Measurements from ENCODE around the gene SIRT6.
"Not testable (repeated sequence)": the region's sequence is repeated elsewhere in the genome, so short reads cannot be mapped to it uniquely, and the experiment has no call there.

The SIRT6 gene

DNA sequence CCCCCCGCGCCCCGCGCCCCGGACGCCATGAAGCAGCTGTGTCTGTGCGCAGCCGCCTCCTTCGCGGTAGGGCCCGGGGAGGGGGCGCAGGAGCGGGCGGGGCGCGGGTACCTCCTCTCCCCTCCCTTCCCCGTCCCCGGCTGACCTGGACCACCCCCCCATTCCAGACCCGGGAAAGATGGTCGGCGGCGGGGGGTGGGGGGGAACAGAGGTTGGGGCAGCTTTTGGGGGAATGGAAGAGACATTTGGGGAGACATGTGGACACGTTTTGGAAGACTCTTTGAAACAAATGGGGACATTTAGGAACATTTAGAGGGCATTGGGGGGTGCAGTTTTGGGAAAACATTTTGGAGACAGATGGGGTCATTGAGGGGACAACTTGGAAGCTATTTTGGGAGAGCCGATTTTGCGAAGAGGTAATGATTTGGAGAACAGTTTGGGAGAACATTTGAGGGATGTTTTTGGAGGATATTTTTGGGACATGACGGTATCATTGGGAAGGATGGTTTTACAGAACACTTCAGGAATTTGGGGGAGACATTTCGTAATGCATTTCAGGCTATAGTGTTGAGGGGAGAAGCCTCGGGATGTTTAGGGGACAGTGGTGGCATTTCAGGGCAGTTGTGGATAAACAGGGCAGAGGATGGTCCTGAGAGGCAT, 16.2 kb upstream of the SIRT6 start:
- DNase-seq: no peak

DNA sequence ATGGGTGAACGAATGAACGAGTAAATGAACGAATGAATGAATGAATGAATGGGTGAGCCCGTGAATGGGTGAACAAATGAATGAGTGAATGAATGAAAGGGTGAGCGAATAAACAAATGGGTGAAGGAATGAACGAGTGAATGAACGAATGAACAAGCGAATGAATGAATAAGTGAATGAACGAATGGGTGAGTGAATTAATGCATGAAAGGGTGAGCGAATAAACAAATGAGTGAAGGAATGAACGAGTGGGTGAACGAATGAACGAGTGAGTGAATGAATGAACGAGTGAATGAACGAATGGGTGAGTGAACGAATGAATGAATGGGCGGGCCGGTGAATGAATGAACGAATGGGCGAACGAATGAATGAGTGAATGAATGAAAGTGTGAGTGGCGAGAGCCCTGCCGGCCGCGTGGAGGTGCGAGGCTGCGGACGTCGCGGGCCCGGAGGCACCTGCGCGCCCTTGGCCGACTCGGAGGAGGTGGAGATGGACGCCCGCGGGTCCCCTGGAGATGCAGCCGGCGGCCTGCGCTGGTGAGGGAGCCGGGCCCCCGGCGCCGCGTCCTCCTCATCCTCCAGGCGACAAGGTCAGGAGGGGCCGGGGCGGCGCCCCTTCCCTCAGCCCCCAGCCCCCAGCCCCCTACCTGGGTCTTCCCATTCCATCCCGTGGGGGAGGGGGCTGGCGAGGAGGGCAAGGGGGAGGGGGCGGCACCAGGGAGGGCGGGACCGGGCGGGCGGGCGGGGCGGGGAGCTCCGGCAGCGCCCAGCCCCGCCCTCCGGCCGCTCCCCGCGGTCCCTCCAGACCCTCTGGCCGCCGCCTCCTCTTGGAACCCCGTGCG, 15.5 kb upstream of the SIRT6 start:
- DNase-seq: no peak

DNA sequence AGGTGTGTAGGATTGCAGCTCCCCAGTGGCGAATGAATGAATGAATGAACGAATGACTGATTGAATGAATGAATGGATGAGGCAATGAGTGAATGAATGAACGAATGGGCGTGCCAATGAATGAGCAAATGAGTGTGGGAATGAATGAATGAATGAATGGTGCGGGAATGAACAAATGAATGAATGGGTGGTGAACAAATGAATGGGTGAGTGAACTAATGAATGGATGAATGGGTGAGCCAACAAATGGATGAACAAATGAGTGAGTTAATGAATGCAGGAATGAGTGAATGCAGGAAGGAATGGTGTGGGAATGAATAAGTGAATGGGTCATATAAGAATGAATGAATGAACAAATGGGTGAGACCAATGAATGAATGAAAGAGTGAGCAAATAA, 14.9 kb upstream of the SIRT6 start:
- DNase-seq: no peak

DNA sequence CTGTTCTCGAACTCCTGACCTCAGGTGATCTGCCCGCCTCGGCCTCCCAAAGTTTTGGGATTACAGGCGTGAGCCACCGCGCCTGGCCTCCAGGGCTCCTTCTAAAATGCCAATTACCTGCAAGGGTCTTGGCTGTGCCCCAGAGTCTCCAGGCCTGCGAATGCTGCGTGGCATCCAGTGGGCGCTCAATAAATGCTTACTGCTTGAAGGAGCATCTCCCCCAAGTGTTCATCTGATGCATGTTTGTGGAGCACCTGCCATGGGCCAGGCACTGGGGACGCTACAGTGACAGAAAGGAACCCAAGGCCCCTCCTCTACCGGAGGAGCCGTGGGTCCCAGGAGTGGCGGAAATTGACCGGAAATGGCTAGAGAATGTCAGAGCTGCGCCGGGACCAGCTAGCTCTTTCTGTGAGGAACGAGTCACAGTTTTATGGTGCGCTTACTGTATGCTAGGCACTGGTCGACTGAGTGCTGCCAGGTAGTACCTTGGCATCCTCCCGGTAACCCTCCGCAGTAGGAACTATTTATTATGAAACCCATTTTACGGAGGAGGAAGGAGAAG, 14.3 kb upstream of the SIRT6 start:
- no peak for DNase-seq

DNA sequence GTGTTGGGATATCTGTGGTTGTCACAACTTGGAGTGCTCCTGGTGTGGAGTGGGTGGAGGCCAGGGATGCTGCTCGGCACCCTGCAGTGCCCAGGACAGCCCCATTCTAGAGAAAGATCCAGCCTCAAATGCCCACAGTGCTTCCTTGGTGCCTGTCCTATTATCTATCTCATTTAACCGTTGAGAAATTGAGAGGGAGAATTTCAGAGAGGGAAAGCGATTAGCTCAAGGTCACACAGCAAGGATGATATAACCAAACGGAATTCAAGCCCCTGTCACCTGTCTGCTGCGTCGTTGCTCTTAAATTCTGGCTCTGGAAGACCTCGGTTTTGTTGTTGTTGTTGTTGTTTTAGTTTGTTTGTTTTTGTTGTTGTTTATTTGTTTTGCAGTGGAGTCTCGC, 13.6 kb upstream of the SIRT6 start:
- DNase-seq: no peak

DNA sequence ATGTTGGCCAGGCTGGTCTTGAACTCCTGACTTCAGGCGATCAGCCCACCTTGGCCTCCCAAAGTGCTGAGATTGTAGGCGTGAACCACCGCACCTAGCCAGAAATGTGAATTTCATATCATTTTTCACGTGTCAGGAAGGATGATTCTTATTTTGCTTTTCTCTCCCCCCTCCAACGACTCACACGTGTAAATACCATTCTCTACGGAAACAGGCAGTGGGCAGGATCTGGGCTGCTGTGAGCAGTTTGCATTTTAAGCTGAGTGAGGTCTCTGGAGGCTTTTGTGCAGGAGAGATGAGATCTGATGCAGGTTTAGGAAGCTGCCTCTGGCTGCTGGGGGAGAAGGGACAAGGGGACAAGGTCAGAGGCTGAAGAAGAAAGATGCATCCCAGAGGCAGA, 12.0 kb upstream of the SIRT6 start:
- no peak for DNase-seq

DNA sequence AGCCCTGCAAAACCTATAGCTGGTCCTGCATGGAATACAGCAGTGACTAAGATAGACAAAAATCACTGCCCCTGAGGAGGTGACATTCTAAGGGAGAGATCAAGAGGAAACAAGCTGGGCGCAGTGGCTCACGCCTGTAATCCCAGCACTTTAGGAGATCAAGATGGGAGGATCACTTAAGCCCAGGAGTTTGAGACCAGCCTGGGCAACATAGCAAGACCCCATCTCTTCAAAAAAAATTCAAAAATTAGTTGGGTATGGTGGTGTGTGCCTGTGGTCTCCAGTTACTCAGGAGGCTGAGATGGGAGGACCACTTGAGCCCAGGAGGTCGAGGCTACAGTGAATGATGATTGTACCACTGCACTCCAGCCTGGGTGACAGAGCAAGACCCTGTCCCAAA, 10.2 kb upstream of the SIRT6 start:
- DNase-seq: not testable (repeated sequence)

DNA sequence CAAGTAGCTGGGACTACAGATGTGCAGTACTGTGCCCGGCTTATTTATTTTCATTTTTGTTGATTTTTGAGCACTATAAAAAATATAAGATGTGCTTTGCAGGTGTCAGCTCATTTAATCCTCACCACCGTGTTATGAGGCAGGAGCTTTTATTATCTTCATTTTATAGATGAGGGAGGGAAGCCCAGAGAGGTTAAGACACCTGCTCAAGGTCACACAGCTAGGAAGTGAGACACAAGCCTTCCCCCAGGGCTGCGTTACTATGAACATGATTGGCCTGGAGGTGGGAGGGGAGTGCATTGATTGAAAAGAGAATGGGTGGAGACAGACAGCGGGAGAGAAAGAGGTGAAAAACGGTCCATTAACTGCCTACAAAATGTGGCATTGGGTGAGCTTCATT, 7.3 kb upstream of the SIRT6 start:
- DNase-seq: no peak

DNA sequence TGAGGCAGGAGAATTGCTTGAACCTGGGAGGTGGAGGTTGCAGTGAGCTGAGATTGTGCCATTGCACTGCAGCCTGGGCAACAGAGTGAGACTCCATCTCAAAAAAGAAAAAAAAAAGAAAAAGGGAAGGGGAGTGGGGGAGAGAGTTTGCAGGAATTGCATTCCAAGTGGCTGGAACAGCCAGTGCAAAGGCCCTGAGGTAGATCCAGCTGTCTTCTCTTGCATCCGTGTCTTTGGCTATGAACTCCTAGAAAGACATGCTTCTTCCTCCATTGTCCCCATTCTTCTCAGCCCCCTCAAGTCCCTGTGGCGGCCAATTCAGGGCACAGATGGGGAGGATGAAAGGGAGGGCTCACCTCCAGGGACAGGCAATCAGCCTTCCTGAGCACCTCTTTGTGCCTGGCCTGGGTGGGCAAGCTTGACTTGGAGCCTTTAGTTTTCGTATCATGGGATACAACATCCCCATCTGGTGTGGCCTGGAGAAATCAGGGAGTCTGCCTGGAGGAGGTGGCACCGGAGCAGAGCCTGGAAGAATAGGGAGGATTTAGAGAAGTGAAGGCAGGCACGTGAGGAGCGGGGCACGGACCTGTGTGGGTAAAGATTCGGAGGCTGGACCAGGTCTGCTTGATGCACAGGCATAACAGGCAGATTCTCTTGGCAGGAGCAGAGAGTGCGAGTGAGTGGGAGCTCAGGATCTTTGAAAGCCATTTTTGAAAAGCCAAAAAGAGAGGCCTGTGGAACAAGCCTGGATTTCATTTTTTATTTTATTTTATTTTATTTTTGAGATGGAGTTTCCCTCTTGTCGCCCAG, 5.2 kb upstream of the SIRT6 start:
- DNase-seq: no peak

DNA sequence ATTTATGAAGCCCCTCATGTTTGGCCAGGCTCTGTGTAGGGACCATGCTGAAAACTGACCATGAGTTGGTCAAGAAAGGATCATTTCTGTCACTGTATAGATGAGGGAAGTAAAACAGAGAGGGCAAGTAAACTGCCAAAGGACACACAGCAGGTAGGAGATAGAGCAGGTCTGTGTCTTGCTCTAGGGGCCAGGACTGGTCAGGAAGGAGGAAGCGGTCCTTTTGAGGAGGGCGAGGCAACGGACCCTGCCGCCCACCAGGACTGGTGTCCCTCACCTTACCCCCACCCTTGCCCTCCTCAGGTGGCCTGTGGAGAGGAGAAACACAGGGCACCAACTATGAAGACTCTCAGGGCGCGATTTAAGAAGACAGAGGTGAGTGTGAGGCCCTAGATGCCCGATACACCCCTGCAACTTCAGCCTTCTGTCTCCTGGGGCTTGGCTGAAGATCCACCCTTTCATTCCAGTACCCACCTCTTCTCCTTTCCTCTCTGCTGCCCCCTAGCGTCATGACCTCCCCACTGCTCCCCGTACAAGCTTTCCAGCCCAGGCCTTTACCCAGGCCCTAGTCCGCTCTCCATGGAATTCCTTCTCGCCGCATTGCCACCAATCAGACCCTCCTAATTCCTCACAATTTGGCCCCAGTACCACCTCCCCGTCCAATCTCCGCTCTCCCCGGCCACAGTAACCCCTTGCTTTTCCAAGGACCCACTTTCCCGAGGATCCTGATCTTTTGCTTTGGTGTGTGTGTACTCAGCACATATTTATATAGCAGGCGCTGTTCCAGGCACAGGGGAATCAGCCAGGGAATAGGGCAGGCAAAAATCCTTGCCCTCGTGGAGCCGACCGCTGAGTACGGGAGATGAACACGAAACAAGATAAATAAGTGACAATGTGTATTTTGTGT, 4.0 kb upstream of the SIRT6 start:
- DNase-seq: no peak

DNA sequence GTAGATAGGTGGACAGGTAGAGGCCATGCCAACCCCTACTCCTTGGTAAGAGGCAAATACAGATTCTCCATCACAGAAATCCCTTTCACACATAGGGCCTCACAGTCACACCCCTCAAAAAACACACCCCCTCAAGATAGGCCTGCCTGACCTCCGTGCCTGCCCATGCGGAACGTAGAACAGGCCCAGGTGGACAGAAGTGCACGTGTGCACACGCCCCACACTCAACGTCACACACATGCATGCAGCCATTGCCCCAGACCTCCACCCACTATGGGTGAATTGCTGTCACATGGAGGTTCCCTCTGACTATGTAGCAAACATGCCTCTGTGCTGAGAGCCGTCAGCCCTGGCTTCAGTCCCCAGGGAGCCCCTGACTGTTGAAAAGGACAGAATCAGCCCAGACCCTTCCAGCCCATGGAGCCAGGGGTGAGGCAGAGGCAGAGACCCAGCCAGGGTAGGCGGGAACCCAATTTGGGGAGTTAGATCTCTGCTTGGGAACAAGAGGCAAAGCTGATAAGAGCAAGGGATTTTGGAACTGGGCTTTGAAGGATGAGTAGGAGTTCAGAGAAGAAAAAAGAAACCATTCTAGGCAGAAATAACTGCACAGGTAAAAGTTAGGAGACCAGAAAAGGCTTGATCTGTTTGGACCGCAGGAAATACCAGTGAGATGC, 3.2 kb upstream of the SIRT6 start:
- no peak for DNase-seq

DNA sequence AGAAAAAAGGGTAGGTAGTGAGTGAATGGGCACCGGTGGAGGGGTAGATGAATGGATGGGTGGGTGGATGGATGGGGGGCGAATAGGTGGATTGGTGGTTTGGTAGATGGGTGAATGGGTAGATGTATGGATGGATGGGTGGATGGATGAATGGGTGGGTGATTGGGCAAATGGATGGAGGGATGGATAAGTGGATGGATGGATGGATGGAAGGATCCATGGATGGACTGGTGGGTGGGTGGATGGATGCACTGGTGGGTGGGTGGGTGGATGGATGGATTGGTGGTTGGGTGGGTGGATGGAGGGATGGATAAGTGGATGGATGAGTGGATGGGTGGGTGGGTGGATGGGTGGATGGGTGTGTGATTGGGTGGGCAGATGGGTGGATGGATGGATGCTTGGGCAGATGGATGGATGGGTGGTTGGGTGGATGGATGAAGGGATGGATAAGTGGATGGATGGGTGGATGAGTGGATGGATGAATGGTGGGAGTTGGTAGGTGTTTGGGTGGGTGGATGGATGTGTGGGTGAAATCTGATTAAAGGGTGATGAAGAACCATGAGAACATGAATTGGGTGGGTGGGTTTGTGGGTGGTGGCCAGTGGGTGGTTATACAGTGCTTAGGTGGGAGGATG, 2.5 kb upstream of the SIRT6 start:
- DNase-seq: no peak

DNA sequence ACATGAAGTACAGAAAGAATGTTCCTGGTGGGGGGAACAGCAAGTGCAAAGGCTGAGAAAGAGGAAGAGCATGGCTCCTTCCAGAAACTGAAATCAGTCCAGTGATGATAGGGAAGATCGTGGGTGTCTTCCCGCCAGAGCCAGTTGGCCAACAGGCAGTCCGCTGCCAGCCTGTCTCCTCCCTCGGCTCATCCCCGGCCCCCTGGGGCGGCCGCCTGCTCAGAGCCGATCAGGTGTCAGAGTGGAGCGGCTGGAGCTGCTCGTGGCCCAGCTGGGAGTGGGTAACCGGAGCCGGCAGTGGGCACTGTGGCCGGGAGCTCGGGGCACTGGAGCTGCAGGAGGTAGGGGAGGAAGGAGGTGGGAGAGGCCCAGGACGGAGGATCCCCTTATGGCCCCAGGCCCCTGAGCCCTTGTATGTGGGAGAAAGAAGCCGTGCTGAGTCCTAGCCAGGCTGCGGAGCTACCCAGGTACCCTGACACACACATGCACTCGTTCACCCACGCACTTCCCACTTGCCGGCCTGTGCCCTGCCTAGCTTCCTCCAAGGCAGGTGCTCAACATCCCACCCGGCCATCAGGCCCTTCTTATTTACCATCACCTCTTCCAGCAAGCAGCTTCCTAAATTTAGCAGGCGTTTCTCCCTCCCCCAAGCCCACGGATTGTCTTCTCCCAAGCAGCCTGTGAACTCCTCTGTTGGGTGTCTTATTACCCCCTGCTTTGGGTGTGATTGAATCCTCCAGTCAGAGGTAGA, 1.8 kb upstream of the SIRT6 start:
- no peak for DNase-seq

DNA sequence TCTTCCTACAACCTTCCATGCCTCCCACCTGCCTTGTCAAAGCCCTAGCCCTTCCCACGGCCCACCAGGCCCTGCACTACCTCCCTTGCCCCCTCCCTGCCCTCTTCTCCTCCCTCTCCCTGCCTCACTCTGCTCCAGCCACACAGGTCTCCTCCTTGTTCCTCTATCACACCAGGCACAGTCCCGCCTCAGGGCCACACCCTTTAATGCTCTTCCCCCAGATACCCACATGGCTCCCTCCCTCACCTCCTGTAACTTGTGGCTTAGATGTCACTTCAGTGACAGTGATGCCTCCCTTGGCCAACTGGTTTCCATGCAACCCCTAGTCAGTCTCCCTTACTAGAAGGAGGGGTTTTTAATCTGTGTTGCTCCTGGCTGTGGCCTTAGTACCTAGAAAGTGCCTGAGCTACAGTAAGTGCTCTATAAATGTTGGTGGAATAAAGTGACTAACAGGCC, 1.3 kb downstream of the SIRT6 start:
- no peak for DNase-seq

DNA sequence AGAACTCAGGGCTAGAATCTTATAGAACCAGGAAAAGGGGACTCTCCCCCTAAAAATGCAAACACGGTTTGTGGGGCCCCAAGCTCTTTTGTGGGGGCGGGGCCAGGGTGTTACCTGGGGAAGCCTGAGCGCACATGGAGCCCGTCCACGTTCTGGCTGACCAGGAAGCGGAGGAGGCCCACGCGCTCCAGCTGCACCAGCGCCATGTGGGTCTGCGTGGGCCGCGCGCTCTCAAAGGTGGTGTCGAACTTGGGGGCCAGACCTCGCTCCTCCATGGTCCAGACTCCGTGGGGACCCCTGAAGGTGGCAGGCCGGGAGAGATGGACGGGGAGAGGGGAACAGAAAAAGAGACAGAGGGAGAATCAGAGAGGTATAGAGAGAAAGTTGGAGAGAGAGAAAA, 3.4 kb downstream of the SIRT6 start:
- DNase-seq: no peak

DNA sequence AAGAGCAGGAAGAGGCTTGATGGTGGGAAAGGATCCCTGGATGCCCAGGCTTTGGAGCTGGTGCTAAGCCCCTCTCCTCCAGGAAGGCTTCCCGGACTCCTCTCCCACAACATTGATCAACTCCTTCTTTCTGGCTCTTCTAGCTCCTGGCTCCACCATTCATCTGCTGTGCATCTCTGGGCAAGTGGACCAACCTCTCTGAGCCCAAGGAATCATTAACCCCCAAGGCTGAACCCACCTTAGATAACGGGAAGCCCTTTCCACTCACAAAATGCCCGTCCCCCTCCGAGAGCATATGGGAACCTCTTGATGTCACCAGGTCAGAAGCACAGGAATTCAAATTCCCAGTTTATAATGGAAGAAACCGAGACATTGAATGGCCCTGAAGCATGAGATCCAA, 5.2 kb downstream of the SIRT6 start:
- DNase-seq: no peak

DNA sequence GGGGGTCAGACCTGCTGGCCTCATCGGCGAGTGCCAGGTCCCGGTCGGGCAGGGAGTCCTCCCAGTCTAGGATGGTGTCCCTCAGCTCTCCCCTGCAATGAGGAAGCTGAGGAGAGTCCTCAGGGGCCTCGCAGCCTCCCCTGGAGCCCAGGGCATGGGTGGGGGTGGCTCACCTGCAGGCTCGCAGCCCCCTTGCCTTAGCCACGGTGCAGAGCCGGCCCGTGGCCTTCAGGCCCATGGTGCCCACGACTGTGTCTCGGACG, 6.8 kb downstream of the SIRT6 start:
- no peak for DNase-seq

DNA sequence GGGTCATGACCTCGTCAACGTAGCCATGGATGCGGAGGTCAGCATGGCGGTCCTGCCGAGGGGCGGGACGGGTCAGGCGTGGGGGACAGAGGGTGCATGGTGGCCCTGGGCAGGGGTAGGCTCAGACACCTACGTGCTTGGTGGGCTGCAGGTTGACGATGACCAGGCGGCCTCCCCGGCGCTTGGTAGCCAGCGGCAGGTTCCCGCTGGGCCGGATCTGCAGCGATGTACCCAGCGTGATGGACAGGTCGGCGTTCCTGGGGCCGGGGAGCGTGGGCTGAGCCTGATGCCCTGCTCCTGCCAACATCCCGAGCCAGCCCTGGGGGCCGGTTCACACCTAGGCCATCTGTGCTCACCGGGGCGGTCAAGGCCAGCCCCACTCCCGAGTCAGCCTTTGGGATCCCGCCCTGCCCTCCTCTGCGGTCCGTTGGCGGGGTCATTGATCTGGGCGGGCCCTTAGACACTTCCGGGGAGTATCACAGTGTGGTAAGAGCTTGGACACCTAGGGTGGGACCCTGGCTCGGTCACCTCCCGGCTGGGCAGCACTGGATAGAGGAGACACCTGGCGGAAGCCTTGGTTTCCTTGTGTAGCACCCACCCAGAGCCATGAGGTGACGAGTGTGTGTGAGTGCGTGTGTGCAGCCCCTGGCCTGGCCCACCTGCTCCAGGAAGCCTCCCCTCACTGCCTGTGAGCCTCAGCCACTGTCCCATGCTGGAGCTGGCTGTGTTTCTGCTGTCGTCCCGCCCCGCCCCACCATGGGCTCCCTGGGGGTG, 7.3 kb downstream of the SIRT6 start:
- DNase-seq: no peak

DNA sequence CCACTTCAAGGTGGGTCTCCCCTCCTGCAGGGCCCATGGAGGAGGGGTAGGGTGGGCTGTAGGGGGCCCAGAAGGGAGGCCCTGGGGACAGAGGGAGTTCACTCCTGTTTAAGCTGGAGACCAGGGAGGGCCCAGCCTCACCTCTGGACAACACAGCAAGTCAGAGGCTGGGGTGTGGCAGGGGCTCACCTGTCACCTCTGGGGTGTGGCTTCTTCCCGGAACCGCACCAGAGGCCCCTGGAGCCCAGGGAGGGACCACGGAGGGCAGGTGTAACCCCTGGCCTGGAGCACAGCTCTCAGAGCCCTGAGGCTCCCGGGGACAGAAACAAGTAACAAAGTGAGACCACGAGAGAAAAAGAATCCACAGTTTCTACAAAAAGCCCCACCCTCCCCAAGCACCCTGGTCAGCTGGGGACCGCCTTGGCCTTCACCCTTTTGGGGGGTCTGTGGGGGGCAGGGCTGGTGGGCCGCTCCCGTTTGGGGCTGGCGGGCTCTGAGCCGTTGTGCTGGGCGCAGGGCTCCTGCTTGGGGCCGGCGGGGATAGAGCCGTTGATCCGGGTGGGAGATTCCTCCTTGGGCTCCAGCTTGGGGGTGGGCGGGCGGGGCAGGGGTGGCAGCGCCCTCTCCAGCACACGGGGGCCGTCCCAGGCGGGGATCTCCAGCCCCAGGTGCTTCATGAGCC, 8.0 kb downstream of the SIRT6 start:
- DNase-seq: no peak

All from GF-D8 (cell line).